H1 (cell line): ENCODE results near the gene DLGAP3. TPM values are rescaled to one million over a fixed set of nuclear protein-coding genes. Genes with fewer than 3 reads are reported as not detected.

Source experiments
- ASH2L ChIP-seq: fragments of 200-600, 300-600 bp; sonication (generic); IDR thresholded peaks from one replicate; pipeline ENCODE4 v1.7.1; 2017; ENCODE audit warnings: low read length
- ATF3 ChIP-seq: IDR thresholded peaks from 2 replicates; pipeline ENCODE4 v1.6.1; 2011; ENCODE audit warnings: low read depth, mild to moderate bottlenecking, low read length; ENCODE audit not compliant: insufficient read depth
- CTCF ChIP-seq, 3 experiments: IDR thresholded peaks; 1 replicate in 2 of 3; 2 replicates in 1 of 3; pipeline versions ENCODE4 v1.5.1 to v1.6.1; 2011; ENCODE audit warnings: low read length in 3 of 3, mild to moderate bottlenecking in 3 of 3, inconsistent platforms in 2 of 3, low read depth in 1 of 3, moderate library complexity in 1 of 3; ENCODE audit not compliant: insufficient read depth in 1 of 3; ENCODE audit errors: control extremely low read depth in 1 of 3
- MAFK ChIP-seq: IDR thresholded peaks from 2 replicates; pipeline ENCODE4 v1.6.1; 2012; ENCODE audit warnings: low read depth, mild to moderate bottlenecking, improper control_type of control experiment, low read length
- SP2 ChIP-seq: IDR thresholded peaks from 2 replicates; pipeline ENCODE4 v1.6.1; 2012; ENCODE audit warnings: mild to moderate bottlenecking, low read length, inconsistent platforms
- SP4 ChIP-seq: IDR thresholded peaks from 2 replicates; pipeline ENCODE4 v1.6.1; 2012; ENCODE audit warnings: low read length, inconsistent platforms
- polyA plus RNA-seq, 7 experiments: library from polyadenylated mRNA; depleted of rRNA in 3 of 7; stranded (reverse) in 5 of 7; unstranded in 2 of 7; fragments of >200 nt in 5 of 7; fragments of 200-250 nt in 2 of 7; gene quantifications; 1 replicate in 5 of 7; 2 replicates in 1 of 7; 4 replicates in 1 of 7; pipeline versions ENCODE4 v1.2.1 to v1.2.3, GENCODE V29; 2011 to 2013; ENCODE audit warnings: missing spikeins in 2 of 7, mixed read lengths in 2 of 7
- total RNA-seq: library from RNA; stranded (reverse); fragmentation: NEBNext Ultra II Directional; extraction: Animal tissue kit (Norgen Biotek cat#: 25700); gene quantifications from 2 replicates; pipeline ENCODE4 v1.2.1, GENCODE V29; 2021

The DLGAP3 gene
- total and polyA plus RNA-seq, 2 of the 8 experiments (the other 6 are each of a cell fraction or from before 2014, with no cell fraction given) = 3.8 to 13.2 TPM

- no peak for TF ChIP-seq ASH2L
- no peak for TF ChIP-seq SP2
- TF ChIP-seq CTCF (IDR thresholded peaks at IDR 0.05; ENCODE audit: control extremely low read depth in 1 of 3, insufficient read depth in 1 of 3, low read depth in 1 of 3, low read length in 3 of 3) = no peak
- TF ChIP-seq SP4 = no peak
- TF ChIP-seq ATF3 = no peak
- no peak for TF ChIP-seq MAFK
Measured at GRCh38 chr1:34827341-34827941, 102.0 kb downstream of the DLGAP3 start (continued).
